SK-N-MC (cell line): ENCODE results near the gene PTGIS.
"Not testable (repeated sequence)": the region's sequence is repeated elsewhere in the genome, so short reads cannot be mapped to it uniquely, and the experiment has no call there.

Experiments
- EZH2 ChIP-seq: fragments of 200-600 bp; sonication (generic); IDR thresholded peaks from one replicate; pipeline ENCODE4 v1.6.1; 2017; ENCODE audit warnings: antibody characterized with exemption
- POLR2AphosphoS5 ChIP-seq: IDR thresholded peaks from 2 replicates; pipeline ENCODE4 v1.6.1; 2012; ENCODE audit warnings: mild to moderate bottlenecking, low read depth, low read length, borderline replicate concordance

DNA sequence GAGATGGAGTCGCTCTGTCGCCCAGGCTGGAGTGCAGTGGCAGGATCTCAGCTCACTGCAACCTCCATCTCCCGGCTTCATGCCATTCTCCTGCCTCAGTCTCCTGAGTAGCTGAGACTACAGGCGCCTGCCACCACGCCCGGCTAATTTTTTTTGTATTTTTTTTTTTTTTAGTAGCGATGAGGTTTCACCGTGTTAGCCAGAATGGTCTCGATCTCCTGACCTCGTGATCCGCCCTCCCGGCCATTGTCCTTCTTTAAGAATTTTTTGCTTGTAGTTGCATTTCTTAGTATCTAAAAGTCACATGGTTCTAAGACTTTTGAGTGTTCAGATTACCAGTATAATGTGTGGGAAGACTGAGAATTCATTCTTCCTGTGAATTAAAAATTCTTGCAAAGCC, 2.9 kb downstream of the PTGIS start:
- TF ChIP-seq EZH2, POLR2AphosphoS5: not testable (repeated sequence)
